Activated CD4-positive, CD25-positive, alpha-beta regulatory T cell treated with anti-CD3 and anti-CD28 coated beads, Interleukin-2, amount 50 U/mL, for 72 hours (primary cell): ENCODE data around the gene DDI2.
A peak's percentile ranks its signal among the peaks of the same experiment; 100 is the strongest.
"Not testable (repeated sequence)": the region's sequence is repeated elsewhere in the genome, so short reads cannot be mapped to it uniquely, and the experiment has no call there.

ENCODE experiments used
- DNase-seq: peaks from one replicate; pipeline ENCODE4 v3.0.0; 2021

The DDI2 gene

GRCh38 chr1:15680561-15681348 is 63.5 kb downstream of the DDI2 start:
- no peak for DNase-seq

GRCh38 chr1:15681349-15682292 is 64.4 kb downstream of the DDI2 start:
- no peak for DNase-seq

- DNase-seq = no peak
Measured at GRCh38 chr1:15682936-15683341, 65.7 kb downstream of the DDI2 start.

- DNase-seq = no peak
Measured at GRCh38 chr1:15683345-15684039, 66.2 kb downstream of the DDI2 start.

GRCh38 chr1:15684042-15684461 is 66.8 kb downstream of the DDI2 start, which contains the start of gene PLEKHM2:
Gene PLEKHM2 (plus strand): TSS chr1:15684320. CDS start chr1:15684559, 239 bp downstream.
- DNase-seq = peak; percentile 59

- DNase-seq = peak; percentile 50
Measured at GRCh38 chr1:15684468-15685291, 67.4 kb downstream of the DDI2 start.

GRCh38 chr1:15685820-15686219 is 68.6 kb downstream of the DDI2 start:
- no peak for DNase-seq

GRCh38 chr1:15687446-15687845 is 70.2 kb downstream of the DDI2 start:
- no peak for DNase-seq

- no peak for DNase-seq
Measured at GRCh38 chr1:15690317-15690716, 73.1 kb downstream of the DDI2 start.

- no peak for DNase-seq
Measured at GRCh38 chr1:15691434-15692032, 74.3 kb downstream of the DDI2 start.

GRCh38 chr1:15692121-15692682 is 74.9 kb downstream of the DDI2 start:
- no peak for DNase-seq

- DNase-seq = no peak
Measured at GRCh38 chr1:15693371-15693770, 76.1 kb downstream of the DDI2 start.

- peak; percentile 39 for DNase-seq
Measured at GRCh38 chr1:15696956-15697521, 79.8 kb downstream of the DDI2 start.

GRCh38 chr1:15698201-15698600 is 80.9 kb downstream of the DDI2 start:
- no peak for DNase-seq

GRCh38 chr1:15699321-15699720 is 82.1 kb downstream of the DDI2 start:
- not testable (repeated sequence) for DNase-seq

- no peak for DNase-seq
Measured at GRCh38 chr1:15700508-15700907, 83.2 kb downstream of the DDI2 start.

- DNase-seq = no peak
Measured at GRCh38 chr1:15701784-15702183, 84.5 kb downstream of the DDI2 start.

GRCh38 chr1:15702722-15703550 is 85.7 kb downstream of the DDI2 start:
- no peak for DNase-seq

GRCh38 chr1:15703562-15703961 is 86.3 kb downstream of the DDI2 start:
- DNase-seq = no peak
